NCI-H748 treated with DMSO at 0.1 percent for 48 hours (cell line): ENCODE results near the gene KCNJ13.
A peak's percentile ranks its signal among the peaks of the same experiment; 100 is the strongest.
"Not testable (repeated sequence)": the region's sequence is repeated elsewhere in the genome, so short reads cannot be mapped to it uniquely, and the experiment has no call there.

Experiments used
- DNase-seq: peaks from one replicate; lab custom pipeline; 2025; lab: John Stamatoyannopoulos, UW

The KCNJ13 gene

DNA sequence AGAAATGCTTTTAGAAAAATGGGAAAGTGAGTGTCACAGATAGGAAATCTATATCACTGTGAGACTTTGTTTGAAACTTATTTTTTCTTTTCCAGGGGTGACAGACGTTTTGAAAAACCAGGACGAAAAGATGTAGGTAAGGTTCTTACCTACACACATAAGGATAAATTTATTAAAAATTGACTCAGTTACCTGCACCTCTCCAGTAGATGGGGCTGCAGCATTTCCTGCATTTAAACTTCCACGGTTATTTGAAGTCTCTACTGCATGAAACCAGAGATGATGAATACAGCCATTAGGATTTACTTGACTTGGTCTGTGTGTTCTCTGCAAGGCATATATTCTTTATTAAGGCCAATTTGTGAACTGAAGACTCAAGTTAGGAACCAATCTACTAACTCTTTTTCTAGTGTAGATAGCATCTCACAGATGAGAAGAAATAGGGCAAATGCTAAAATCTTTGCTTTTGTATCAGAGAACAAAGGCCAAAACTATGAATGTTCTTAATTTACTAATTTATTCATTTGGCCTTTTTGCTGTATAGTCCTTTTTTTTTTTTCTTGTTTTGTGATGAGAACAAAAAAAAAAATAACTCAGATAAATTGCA lies 15.0 kb downstream of the KCNJ13 start:
- peak; percentile 1 for DNase-seq

DNA sequence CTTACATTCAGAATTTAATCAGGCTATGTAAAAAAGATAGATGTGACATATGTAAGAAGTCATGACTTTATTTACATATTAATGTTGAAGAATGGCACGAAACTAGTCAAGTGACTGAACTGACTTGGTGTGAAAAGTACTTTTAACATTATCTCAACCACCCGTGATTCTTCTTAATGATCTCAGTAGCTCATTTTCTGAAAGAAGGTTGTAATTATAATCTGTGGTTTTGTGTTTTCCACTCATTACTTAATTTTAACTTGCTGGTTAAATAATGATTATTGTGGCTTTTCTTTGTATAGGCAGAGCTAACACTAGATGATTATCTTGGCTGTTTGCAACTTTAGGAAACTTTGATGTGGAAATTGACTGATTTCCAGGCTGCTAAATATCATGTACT lies 18.5 kb downstream of the KCNJ13 start:
- DNase-seq = no peak

DNA sequence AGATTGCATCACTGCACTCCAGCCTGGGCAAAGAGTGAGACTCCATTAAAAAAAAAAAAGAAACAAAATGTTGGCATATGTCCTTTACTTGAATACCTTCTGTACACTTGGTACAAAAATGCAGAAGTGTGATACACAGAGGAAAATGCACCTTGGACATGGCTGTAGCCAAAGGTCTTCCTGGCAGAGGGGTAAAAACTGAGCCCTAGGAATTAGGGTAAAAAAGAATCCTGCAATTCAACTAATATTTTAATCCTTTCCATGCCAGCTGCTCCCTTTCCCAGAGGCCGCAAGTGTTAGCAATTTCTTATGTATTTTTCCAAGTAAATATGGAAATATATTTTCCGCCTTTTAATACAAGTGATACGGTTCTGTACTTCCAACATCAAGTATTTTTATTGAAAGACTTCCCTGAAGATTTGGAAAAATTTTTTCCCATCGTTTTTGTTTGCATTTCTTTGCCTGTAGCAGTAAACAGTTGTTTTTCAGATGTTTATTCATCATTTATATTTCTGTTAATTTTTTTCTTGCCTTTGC lies 26.2 kb downstream of the KCNJ13 start:
- no peak for DNase-seq

DNA sequence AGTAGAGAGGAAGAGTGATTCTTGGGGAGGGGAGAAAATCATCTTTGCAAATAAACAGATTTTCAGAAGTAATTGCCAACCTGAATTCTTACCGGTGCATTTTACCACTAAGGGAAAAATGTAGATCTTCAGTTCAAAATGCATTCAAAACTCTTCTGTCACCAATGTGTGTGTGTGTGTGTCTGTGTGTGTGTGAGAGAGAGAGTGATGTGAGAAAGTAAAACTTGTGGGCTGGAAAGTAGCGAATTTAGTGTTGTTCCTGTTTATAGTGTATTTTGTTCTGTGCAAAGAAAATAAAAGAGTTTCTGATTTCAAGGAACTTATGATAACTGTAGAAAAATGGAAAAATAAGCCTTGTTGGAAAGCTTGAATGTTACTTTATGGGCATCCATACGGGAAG lies 27.0 kb downstream of the KCNJ13 start:
- DNase-seq = no peak

DNA sequence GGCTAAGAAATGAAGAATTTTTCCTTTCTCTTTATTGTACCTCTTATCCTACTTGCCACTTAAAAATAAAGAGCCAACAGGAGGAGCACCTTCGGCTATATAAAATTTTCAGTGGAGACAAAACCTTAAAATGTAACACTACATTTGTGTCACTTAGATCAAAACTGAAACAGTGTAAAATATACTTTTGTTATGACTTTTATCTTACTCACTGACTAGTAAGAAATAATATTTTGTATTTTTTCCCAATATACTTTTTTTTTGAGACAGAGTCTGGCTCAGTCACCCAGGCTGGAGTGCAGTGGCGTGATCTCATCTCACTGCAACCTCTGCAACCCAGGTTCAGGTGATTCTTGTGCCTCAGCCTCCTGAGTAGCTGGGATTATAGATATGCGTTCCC lies 28.3 kb downstream of the KCNJ13 start:
- DNase-seq = no peak

DNA sequence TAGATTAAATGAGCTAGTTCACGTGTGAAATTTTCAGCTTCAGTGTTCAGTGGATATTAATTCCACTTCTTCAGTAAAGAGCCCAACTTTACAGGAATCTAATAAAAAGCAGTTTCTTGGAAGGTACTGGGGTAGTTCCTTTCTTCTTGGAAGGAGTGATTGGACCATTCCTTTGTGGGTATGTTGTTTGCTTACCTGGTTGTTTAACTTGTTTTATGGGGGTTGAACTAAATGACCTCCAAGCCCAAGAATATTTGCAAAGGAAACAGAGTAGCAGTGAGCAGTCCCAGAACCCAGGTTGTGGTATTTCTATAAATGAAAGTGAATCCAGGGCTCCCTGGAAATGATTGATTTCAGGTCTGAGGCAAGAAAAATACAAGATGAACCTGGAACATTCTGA lies 31.4 kb downstream of the KCNJ13 start:
- DNase-seq = no peak

DNA sequence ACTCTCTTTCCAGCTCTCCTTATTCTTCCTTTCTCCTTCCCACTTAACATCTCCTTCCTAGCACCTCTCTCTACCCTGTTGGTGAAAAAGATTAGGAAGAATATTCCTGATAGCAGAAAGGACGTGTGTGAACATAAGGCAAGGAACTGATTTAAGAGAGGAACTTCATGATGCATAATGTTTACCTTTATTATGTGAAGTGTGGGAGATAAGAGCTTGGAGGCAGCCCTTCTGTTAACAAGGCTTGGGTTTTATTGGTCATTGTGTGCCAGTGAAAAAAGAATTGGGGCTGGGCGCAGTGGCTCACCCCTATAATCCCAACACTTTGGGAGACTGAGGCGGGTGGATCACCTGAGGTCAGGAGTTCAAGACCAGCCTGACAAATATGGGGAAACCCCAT lies 34.4 kb downstream of the KCNJ13 start:
- DNase-seq = no peak

DNA sequence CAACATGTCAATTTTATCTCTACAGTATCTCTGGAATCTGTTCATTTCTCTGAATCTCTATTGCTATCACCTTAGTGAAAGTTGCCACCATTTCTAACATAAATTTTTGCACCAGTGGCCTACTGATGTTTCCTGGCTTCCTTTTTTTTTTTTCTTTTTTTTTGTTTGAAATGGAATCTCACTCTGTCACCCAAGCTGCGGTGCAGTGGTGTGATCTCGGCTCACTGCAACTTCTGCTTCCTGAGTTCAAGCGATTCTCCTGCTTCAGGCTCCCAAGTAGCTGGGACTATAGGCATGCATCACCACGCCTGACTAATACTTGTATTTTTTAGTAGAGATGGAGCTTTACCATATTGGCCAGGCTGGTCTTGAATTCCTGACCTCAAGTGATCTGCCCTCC lies 35.1 kb downstream of the KCNJ13 start:
- DNase-seq = no peak

DNA sequence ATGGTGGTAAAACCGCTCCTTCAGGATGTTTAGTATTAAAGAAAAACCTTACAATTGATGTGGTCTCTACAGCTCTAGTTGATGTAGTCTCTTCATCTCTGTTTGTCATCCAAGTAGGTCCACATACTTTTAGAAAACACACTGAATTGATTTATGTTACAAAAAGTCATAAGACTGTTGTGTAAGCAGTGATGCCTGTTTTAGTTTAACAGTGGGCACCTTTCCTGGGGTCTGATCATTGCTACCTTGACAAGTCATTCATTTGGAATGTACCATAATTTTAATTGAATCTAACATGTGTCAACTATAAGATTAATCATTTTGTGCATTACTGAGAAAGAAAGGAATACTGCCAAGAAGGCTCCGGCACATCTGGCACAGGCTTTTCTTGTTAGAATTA lies 44.9 kb downstream of the KCNJ13 start:
- no peak for DNase-seq

DNA sequence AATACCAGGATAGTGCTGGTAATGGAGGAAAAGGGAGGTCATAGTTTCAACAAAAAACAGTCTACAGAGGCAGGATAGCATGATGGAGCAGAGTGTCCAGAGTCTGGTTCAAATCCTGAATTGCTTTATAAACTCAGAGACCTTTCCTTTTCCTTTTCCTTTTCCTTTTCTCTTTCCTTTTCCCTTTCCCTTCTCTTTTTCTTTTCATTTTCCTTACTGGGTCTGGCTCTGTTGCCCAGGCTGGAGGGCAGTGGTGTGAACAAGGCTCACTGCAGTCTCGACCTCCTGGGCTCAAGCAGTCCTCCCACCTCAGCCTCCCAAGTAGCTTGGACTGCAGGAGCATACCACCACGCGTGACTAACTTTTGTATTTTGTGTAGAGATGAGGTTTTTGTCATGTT lies 47.6 kb downstream of the KCNJ13 start:
- no peak for DNase-seq

DNA sequence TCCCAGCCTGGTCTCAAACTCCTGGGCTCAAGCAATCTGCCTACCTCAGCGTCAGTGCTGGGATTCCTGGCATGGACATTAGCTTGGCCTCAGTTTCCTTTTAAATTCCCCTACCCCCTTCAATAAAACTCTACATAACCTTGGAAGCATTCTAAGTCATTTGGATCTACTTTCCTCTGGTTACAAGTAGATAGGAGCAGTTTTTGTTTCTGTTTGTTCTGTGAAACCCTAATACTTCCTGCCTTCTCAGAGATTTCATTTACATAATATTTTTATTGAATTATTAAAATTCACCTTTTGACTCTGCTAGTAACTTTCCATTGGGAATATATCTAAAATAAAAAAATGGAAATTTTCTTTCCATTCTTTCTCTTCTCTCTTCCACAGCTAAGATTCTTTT lies 53.3 kb downstream of the KCNJ13 start:
- DNase-seq = no peak

DNA sequence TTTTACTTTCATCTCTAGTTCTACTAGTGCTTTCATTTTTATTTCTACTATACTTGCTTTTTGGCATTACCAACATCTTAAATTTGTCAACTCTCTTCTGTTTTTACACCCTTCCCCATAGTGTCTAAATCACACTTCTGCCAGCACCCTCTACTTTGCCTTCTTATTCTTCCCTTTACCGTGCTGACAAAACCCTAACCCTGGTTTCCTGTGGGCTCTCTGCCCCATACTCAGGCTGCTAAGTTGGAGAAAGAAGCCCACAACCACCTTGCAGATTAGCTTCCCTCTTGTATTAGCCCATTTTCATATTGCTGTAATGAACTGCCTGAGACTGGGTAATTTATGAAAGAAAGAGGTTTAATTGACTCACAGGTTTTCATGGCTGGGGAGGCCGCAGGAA lies 54.5 kb downstream of the KCNJ13 start:
- no peak for DNase-seq

DNA sequence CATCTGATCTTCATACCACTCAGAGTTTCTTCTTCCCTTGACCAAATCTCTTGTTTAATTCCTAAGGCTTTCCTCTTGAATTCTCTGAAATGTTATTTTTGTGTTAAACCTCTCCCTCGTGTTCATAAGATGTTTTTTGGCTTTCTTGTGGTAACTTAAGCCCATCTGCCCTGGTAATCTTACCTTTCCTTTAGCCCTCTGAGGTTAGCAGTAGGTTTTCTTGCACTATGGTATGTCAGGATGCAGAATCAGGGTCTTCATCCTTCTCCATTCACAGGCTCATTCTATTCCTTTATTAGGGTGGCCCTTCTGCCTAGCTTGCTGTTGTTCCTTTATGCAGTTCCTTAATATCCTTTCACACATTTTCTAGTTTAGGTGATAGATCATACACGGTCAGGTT lies 55.1 kb downstream of the KCNJ13 start:
- no peak for DNase-seq

DNA sequence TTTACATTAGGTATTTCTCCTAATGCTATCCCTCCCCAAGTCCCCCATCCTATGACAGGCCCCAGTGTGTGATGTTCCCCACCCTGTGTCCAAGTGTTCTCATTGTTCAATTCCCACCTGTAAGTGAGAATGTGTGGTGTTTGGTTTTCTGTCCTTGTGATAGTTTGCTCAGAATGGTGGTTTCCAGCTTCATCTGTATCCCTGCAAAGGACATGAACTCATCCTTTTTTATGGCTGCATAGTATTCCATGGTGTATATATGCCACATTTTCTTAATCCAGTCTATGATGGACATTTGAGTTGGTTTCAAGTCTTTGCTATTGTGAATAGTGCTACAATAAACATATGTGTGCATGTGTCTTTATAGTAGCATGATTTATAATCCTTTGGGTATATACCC lies 56.3 kb downstream of the KCNJ13 start:
- not testable (repeated sequence) for DNase-seq
